GM13977 (cell line): ENCODE measurements around the gene MAGOH.

Experiments
- DNase-seq: peaks from one replicate; pipeline ENCODE4 v3.0.0; 2012; ENCODE audit warnings: low spot score
- in situ Hi-C: fragments of 300-500 bp; cut with MboI; formaldehyde crosslinking; loops from one replicate; pipeline ENCODE4 v1.12.0; 2022; ENCODE audit warnings: low sequenced_read_pairs, low pct_unique_long_range_greater_than_20kb, mixed read lengths, inconsistent platforms; ENCODE audit not compliant: unreplicated experiment
- TF ChIP-seq, protein P1 (sequence below): IDR thresholded peaks from 2 replicates; pipeline ENCODE4 v1.5.1; 2012; ENCODE audit warnings: mild to moderate bottlenecking, control low read depth; ENCODE audit not compliant: insufficient read depth; ENCODE audit errors: extremely low read depth, missing control alignments

The MAGOH gene

DNA sequence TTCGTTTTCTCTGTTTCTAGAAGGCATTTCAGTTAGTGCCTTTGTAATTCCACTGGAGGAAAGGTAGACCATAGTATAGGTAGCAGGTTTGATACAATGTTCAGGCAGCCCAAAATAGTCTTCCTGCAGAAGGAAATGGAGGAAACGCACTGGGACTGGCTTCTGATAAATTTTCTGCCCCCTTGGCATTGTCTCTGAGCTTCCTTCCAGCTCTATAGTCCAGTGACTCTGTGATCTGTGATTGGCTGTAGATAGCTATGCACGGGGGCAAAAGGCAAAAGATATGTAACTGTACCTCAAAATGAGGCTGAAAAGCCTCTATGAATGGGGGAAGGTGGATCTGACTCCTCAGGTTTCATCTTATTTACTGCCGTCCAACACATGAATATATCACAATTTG is 5.8 kb upstream of the MAGOH start:
- TF ChIP-seq, protein P1, sequence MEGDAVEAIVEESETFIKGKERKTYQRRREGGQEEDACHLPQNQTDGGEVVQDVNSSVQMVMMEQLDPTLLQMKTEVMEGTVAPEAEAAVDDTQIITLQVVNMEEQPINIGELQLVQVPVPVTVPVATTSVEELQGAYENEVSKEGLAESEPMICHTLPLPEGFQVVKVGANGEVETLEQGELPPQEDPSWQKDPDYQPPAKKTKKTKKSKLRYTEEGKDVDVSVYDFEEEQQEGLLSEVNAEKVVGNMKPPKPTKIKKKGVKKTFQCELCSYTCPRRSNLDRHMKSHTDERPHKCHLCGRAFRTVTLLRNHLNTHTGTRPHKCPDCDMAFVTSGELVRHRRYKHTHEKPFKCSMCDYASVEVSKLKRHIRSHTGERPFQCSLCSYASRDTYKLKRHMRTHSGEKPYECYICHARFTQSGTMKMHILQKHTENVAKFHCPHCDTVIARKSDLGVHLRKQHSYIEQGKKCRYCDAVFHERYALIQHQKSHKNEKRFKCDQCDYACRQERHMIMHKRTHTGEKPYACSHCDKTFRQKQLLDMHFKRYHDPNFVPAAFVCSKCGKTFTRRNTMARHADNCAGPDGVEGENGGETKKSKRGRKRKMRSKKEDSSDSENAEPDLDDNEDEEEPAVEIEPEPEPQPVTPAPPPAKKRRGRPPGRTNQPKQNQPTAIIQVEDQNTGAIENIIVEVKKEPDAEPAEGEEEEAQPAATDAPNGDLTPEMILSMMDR: no peak
- in situ Hi-C loops: no loop called here
- no peak for DNase-seq

DNA sequence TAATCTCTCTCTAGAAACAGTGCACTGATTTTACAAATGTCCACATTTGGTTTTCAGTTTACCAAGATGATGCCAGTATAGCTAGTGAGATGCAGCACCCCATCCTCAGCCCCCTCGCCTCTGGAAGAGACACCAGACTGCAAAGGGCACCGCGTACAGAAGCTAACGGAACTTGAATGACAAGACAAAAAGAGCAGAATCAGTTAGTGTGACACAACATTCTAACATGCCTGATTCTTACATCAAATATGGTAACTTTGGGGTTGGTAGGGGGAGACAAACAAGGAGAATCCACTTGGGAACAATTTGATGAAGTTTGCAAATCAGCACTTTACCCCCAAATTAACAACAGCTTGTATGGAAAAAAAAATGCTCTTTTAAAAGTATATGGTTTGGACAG is 4.1 kb upstream of the MAGOH start:
- no peak for DNase-seq
- in situ Hi-C loops: no loop called here
- TF ChIP-seq, protein P1: no peak

DNA sequence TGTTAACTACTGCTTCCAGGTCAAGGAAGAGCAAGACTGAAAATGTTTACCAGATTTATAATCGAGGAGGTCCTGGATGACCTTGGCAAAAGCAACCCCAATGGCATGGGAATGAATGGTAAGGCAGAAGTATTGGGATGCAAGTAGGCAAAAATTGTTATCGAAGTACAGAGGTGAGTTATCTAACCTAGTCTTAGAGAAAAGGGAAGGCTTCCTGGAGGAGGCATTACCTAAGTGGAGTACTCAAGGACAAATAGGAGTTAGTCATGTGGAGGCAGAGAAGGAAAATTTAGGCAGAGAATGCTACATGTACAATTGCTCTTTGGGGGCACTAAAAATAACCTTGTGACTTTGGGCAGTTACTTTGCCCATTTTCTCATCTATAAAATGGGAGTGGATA is 3.5 kb upstream of the MAGOH start:
- TF ChIP-seq, protein P1: no peak
- DNase-seq: no peak
- in situ Hi-C loops: no loop called here

DNA sequence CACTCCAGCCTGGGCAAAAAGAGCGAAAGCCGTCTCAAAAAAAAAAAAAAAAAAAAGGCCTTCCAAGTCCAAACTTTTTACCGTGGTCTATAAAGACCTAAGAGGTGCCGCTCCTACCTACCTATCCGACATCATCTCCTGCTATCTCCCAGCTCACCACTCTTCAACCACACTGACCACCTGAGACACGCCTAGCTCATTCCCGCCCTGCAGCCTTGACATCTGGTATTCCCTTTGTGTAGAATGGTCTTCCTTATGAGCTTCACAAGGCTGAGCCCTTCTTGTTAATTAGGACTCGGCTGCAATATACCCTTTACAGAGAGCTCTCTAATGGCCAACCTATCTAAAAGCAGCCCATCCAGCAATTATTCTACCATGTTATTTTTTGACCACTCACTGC is 680 bp downstream of the MAGOH start:
- TF ChIP-seq, protein P1: no peak
- peak; percentile 10 for DNase-seq
- in situ Hi-C loops: no loop called here

DNA sequence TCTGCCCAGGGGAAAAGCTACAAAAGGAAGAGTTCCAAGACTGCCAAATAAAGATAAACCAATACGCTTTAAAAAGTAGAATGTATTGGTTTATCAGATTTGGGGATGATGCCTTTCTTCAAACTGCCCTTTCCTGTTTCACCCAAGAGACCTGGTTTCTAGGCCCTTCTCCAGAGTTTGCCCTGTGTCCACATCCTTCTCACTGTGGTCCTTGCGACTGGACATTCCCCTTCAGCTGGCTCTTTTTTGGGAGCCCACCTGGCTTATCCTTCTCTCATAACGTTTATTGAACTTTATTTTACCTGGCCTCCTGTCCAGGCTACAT is 17.4 kb downstream of the MAGOH start:
- TF ChIP-seq, protein P1: no peak
- in situ Hi-C loops: no loop called here
- no peak for DNase-seq

DNA sequence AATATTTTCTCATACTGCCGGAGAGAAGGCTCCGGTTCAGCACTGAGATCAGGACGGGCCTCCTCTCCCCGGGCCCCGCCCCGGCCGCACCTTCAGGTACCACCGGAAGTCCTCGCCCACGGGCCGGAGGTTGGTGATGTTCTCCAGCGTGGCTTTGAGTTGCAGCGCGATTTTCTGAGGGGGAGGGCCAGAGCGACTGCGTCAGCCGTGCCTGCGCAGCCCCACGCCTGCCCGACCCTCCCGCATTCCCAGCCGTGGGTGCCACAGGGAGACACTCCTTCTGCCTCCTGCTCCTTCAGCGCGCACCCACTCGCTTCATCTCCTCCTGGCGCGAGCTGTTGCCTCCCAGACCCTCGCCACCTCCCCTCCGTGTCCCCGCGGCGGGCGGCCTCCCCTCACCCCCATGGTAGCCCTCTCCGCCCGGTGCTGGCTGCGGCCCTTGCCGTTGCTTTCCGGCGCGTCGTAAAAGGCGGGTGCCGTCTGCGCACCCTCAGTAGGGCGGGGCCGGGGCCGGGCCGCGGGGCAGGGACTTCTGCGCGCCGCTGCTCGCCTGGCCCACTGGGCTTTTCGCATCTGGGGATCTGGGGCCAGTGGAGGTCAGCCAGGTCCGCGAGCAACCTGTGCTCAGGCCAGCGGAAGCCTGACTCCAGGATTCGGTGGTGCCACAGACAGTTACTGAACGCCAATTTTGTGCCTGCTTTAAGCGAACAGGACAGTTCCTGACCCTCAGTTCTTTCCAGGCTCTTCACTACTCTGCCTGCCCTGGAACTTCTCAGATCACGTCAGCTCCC is 18.0 kb downstream of the MAGOH start, which contains the start of gene CZIB:
Gene CZIB, minus strand, starts transcription at position 464 of the 791 bp plus-strand sequence. Its CDS starts 59 bp downstream, at position 405.
- in situ Hi-C loops: no loop called here
- TF ChIP-seq, protein P1: no peak
- DNase-seq: peak; percentile 92

DNA sequence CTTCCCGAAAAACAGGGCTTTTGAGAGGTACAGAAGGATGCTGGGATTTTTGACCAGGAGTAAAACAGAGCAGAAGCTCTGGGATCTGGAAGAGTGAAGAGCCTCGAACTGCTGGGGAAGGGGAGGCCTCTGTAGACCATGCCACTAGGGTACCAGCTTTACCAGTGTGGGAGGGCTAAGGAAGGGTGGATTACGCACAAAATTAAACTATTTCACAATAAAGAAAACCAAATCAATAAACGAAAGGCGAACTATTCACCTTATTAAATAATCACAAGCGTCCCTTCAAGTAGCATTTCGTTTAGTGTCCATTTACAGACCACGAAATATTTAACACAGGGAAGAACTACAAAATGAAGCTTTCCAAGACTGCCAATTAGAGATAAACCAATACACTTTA is 18.6 kb downstream of the MAGOH start:
- in situ Hi-C loops: no loop called here
- no peak for DNase-seq
- TF ChIP-seq, protein P1: no peak
